ENCODE data around the gene ENTPD1.

The ENTPD1 gene

DNA sequence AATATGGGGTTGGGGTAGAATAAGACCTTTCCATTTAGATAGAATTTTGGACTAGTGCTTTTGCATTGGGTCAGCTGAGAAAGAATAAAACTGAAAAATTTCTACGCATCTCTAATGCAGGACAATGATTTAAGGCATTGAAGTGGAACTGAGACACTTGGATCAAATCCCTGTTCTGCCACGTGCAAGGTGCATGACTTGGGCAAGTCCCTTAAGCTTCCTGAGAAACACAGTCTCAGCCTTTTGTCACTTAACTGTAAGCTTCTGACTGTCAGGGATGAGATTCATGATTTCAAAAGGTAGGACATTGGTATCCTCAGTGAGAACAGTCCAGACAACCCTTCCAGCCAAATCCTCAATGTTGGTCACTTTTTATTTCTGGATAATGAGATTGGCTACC is 59.2 kb downstream of the ENTPD1 start:
- H3K27me3 ChIP-seq (ENCODE audit: low read depth): no peaks in the 10 kb centered on the region
- DNase-seq (ENCODE audit: low spot score in 2 of 2): no peak
- H3K9me3 ChIP-seq: no peaks in the 10 kb centered on the region
- in situ Hi-C loops (cut with MboI; ENCODE audit: low sequenced_read_pairs): no loop called here
- no peaks in the 10 kb centered on the region for H3K4me1 ChIP-seq
- H3K4me3 ChIP-seq: no peak overlapping the region
- no peaks in the 10 kb centered on the region for H3K36me3 ChIP-seq (replicated peaks)

DNA sequence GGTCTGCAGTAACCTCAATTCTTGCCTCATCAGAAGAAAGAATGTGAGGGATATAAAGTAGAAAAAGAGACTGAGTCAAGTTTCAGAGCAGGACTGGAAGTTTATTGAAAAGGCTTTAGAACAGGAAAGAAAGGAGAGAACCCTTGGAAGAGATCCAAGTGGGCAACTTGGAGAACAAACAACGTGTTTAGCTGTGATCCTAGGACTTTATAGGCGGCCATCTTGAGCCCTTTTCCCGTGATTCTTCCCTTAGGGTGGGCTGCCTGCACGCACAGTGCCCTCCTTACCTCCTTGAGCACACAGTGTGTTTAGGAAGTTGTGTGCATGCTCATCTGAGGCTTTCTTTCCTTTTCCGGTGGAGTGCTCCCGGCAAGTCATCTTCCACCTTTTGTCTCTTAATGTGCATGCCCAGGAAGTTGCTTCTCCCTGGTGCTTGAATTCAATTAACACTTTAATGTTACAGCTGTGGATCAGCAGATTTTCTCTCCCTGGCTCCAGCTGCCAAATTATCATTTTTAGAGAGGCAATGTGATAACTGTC is 59.8 kb downstream of the ENTPD1 start:
- Histone ChIP-seq H3K4me1 (no peaks in the 10 kb centered on the region), H3K27me3 (ENCODE audit: low read depth) (no peaks in the 10 kb centered on the region), H3K4me3 (no peak overlapping the region), H3K9me3 (no peaks in the 10 kb centered on the region), H3K36me3 (replicated peaks) (no peaks in the 10 kb centered on the region)
- in situ Hi-C loops (cut with MboI; ENCODE audit: low sequenced_read_pairs): no loop called here
- DNase-seq (ENCODE audit: low spot score in 2 of 2): no peak

DNA sequence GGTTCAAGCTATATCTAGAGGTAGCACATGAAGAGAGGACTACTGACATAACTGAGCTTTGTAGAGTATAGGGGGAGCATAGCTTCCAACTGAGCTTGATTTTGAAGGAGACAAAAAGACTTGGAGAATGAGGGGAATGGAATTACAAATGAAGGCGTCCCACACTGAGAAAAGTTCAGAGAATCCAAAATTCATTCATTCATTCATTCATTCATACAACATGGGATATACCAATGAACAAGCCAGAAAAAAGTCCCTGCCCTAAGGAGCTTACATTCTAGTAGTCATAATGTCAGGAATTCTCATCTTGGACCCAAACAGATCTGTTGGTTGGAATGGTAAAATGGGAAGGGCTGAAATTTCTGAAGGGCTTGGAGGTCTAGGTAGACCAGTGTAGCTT is 62.0 kb downstream of the ENTPD1 start:
- Histone ChIP-seq H3K9me3 (no peaks in the 10 kb centered on the region), H3K27me3 (ENCODE audit: low read depth) (no peaks in the 10 kb centered on the region), H3K4me3 (no peak overlapping the region), H3K36me3 (replicated peaks) (no peaks in the 10 kb centered on the region), H3K4me1 (no peaks in the 10 kb centered on the region)
- DNase-seq (ENCODE audit: low spot score in 2 of 2): no peak
- in situ Hi-C loops (cut with MboI; ENCODE audit: low sequenced_read_pairs): no loop called here

DNA sequence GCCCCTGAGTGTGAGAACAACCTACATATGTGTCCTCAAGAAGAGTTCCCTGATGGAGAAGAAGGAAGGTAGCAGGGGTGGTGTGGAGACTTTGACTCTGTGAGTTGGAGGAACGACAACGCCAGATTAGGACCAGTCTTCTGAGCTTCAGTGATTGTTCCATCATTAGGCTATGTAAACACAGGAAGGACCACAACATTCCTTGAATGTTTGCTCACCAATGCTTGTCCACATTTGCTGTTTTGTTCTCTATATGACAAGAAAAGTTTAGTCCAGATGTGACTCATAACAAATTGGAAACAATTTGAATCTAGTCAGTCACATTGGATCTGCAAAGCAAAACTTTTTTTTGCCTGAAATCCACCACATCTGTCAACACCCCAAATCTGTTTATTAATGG is 62.7 kb downstream of the ENTPD1 start:
- in situ Hi-C loops (cut with MboI; ENCODE audit: low sequenced_read_pairs): no loop called here
- Histone ChIP-seq H3K4me3 (no peak overlapping the region), H3K4me1 (no peaks in the 10 kb centered on the region), H3K27me3 (ENCODE audit: low read depth) (no peaks in the 10 kb centered on the region), H3K9me3 (no peaks in the 10 kb centered on the region), H3K36me3 (replicated peaks) (no peaks in the 10 kb centered on the region)
- DNase-seq (ENCODE audit: low spot score in 2 of 2): no peak

DNA sequence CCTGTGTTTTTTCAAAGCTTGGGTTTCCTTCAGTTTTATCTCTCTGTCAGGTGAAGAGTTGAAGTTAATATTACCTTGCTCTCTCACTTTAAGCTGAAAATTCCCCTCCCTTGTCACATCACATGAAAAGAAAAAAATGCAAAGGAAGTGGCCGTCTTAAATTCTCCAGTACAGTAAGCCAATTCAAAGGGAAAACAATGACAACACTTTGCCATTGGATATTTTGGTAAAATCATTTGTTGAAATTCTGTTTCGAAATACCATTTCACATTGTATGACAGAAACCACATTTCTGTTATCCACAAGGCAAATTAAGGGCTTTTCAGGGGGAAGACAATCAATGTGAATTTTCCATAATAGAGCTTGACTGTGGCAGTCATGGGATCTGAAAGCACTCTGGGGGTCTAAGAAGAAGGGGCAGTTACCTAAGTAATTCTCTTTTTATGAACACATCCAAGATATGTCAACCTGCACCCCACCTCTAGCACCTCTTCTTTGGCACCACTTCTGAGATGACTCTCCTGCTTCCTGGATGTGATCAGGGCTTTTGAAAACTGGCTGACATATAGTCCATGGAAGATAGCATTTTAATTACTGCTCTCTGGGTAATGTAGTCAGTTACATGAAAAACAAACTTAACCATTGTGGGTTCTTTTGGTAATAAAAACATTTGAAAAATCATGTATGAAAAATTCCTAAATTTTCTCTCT is 63.8 kb downstream of the ENTPD1 start:
- H3K9me3 ChIP-seq: no peaks in the 10 kb centered on the region
- no peaks in the 10 kb centered on the region for H3K27me3 ChIP-seq (ENCODE audit: low read depth)
- in situ Hi-C loops (cut with MboI; ENCODE audit: low sequenced_read_pairs): no loop called here
- H3K36me3 ChIP-seq (replicated peaks): no peaks in the 10 kb centered on the region
- no peak overlapping the region for H3K4me3 ChIP-seq
- H3K4me1 ChIP-seq: no peaks in the 10 kb centered on the region
- no peak for DNase-seq (ENCODE audit: low spot score in 2 of 2)

DNA sequence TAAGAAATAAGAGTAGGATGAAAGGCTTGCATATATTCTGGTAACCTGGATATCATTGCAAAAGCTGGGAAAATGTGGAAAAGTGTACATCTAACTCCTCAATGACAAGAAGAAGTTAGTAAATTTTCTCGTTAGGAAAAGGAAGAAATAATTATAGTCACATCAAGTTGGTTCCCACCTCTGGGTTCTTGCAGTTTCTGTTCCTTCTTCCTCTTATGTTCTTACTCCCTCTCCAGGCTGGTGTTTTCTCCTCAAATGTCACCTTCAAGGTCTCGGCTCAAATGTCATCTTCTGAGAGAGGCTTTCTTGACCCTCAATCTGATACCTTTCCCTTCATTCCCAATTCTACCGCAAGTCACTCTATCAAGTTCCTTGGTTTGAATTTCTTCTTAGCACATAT is 64.4 kb downstream of the ENTPD1 start:
- Histone ChIP-seq H3K4me3 (no peak overlapping the region), H3K27me3 (ENCODE audit: low read depth) (no peaks in the 10 kb centered on the region), H3K36me3 (replicated peaks) (no peaks in the 10 kb centered on the region), H3K4me1 (no peaks in the 10 kb centered on the region), H3K9me3 (no peaks in the 10 kb centered on the region)
- in situ Hi-C loops (cut with MboI; ENCODE audit: low sequenced_read_pairs): no loop called here
- no peak for DNase-seq (ENCODE audit: low spot score in 2 of 2)

DNA sequence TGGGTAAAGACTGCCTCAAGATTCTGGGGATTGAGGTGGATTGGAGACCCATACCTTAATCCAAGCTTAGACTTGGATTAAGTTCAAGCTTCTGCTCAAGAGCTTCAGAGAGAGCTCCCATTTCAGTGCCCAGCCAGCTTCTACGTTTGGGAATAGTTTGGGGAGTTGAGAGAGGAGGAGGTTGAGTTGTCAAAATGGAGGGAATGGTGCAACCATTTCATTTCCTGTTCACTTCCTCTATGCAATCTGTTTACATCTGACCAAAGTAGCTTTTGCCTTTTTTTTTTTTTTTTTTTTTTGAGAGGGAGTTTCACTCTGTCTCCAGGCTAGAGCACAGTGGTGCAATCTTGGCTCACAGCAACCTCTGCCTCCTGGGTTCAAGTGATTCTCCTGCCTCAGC is 65.8 kb downstream of the ENTPD1 start:
- H3K9me3 ChIP-seq: no peaks in the 10 kb centered on the region
- no peaks in the 10 kb centered on the region for H3K27me3 ChIP-seq (ENCODE audit: low read depth)
- in situ Hi-C loops (cut with MboI; ENCODE audit: low sequenced_read_pairs): no loop called here
- no peaks in the 10 kb centered on the region for H3K4me1 ChIP-seq
- H3K36me3 ChIP-seq (replicated peaks): no peaks in the 10 kb centered on the region
- H3K4me3 ChIP-seq: no peak overlapping the region
- no peak for DNase-seq (ENCODE audit: low spot score in 2 of 2)

DNA sequence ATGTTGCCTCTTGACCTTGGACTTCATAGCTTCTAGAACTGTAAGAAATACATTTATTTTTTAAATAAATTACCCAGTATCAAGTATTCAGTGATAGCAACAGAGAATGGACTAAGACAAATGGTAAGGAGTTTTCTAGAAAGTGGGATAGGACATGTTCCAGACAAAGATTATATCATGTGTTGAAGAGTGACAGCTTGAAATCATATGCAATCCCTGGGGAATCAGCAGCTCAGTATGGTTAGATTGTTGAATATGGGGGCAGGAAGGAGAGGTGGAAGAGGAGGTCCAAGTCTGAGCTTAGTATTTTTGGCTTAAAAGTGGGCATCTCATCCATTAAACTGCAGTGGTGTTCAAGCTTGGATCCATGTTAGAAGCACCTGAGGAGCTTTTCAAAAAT is 74.1 kb downstream of the ENTPD1 start:
- DNase-seq (ENCODE audit: low spot score in 2 of 2): no peak
- Histone ChIP-seq H3K27me3 (ENCODE audit: low read depth) (no peaks in the 10 kb centered on the region), H3K9me3 (no peaks in the 10 kb centered on the region), H3K36me3 (replicated peaks) (no peaks in the 10 kb centered on the region), H3K4me1 (no peaks in the 10 kb centered on the region), H3K4me3 (no peak overlapping the region)
- in situ Hi-C loops (cut with MboI; ENCODE audit: low sequenced_read_pairs): no loop called here

DNA sequence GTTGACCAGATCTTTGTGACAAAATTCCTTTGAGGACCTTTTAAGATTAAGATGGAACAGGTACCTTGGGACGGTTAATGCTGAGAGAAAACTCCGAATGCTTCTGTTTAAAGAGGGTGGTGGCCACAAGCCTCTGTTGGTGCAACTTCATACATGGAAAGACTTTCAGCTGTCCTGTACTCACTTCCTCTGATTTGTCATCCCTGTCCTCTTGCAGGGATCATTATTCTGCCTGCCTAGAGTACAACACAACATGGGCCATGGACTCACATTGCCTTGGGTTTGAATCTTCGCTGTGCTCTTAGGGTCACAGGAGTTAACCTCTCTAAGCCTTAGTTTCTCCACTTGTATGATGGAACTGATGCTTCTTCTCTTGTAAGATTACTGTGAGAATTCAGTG is 75.1 kb downstream of the ENTPD1 start:
- H3K4me1 ChIP-seq: no peaks in the 10 kb centered on the region
- in situ Hi-C loops (cut with MboI; ENCODE audit: low sequenced_read_pairs): no loop called here

DNA sequence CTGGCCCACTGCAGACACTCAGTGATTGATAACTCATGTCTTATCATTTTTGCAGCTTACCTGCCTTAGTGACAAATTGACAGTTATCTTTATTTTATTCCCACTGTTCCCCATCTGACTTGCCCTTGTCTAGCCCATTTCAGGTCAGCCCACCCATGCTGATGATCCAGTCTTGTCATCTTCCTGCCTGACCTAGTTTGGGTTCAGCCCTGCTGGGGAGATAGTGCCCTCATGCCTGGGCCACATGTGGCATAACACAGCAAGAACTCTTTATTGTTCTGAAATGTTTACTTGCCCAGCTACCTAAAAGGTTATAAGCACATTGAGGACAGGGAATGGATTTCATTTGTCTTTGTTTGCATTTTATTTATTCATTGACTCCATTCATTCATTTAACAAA is 75.6 kb downstream of the ENTPD1 start:
- no peak overlapping the region for H3K4me3 ChIP-seq
- no peaks in the 10 kb centered on the region for H3K27me3 ChIP-seq (ENCODE audit: low read depth)
- no peak for DNase-seq (ENCODE audit: low spot score in 2 of 2)
- no peaks in the 10 kb centered on the region for H3K36me3 ChIP-seq (replicated peaks)
- no peaks in the 10 kb centered on the region for H3K4me1 ChIP-seq
- H3K9me3 ChIP-seq: no peaks in the 10 kb centered on the region
- in situ Hi-C loops (cut with MboI; ENCODE audit: low sequenced_read_pairs): no loop called here

More for the DNA sequence above, 75.1 kb downstream of the ENTPD1 start:
- Histone ChIP-seq H3K9me3 (no peaks in the 10 kb centered on the region), H3K4me3 (no peak overlapping the region), H3K27me3 (ENCODE audit: low read depth) (no peaks in the 10 kb centered on the region), H3K36me3 (replicated peaks) (no peaks in the 10 kb centered on the region)
- no peak for DNase-seq (ENCODE audit: low spot score in 2 of 2)

DNA sequence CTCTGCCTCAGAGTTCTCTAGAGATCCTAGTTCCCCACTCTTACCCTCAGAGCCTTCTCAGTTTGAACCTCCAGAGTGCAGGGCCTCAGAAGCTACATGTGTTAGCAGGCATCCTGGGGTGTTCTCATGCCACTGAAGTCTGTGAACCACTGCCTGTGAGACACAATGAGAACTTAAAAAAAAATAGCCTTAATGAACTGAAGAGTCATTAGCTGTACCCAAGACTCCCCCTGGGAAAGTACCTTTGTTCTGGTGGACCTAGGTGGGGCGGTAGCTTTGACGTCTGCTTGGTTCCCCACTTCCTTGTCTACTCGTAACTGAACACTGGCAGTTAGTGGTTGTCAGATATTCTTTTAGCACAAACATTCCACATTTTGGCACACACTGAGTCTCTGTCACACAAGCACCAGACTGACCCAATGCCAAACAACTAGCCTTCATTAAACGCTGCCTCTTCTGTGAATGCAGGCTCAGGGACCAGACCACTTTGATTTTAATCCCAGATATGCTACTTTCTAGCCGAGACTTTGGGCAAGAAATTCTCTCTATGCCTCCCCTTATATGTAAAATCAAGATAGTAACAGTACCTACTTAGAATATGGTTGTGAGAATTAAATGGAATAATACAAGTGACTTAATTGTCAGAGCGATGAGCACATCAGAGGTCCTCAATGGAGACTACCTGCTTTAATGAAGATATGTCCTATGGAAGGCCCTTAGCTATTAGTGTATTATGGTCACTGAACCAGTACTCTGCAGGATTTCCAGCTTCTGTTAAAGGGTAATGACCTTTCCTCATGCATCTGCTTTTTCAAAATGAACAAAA is 76.5 kb downstream of the ENTPD1 start:
- H3K4me1 ChIP-seq: no peaks in the 10 kb centered on the region
- DNase-seq (ENCODE audit: low spot score in 2 of 2): no peak
- no peaks in the 10 kb centered on the region for H3K36me3 ChIP-seq (replicated peaks)
- H3K27me3 ChIP-seq (ENCODE audit: low read depth): no peaks in the 10 kb centered on the region
- H3K4me3 ChIP-seq: no peak overlapping the region
- H3K9me3 ChIP-seq: no peaks in the 10 kb centered on the region
- in situ Hi-C loops (cut with MboI; ENCODE audit: low sequenced_read_pairs): no loop called here

DNA sequence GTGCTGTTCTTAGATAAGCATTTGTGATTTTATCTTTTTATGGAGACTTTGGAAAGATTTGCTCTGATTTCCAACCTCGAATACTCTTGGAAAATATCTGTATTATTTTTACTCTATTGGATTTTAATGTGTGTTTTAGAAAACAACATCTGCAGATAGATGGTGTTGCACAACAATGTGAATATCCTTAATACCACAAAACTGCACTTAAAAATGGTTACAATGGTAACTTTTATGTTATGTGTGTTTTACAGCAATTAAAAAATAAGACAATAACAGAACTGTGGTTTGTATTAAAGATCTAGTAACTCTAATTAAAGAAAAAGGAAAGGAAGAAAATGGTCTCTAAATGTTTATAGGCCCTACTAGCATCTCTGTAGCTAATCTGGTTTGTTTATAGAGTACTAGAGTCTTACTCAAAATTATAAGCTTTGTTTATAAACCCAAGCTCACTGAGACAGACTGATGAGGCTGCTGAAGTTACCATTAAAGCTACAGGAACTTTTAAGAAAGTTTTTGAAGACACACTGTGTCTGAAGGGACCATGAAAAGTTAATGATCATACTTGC is 77.2 kb downstream of the ENTPD1 start:
- in situ Hi-C loops (cut with MboI; ENCODE audit: low sequenced_read_pairs): no loop called here
- Histone ChIP-seq H3K4me3 (no peak overlapping the region), H3K36me3 (replicated peaks) (no peaks in the 10 kb centered on the region), H3K4me1 (no peaks in the 10 kb centered on the region), H3K27me3 (ENCODE audit: low read depth) (no peaks in the 10 kb centered on the region), H3K9me3 (no peaks in the 10 kb centered on the region)
- no peak for DNase-seq (ENCODE audit: low spot score in 2 of 2)

DNA sequence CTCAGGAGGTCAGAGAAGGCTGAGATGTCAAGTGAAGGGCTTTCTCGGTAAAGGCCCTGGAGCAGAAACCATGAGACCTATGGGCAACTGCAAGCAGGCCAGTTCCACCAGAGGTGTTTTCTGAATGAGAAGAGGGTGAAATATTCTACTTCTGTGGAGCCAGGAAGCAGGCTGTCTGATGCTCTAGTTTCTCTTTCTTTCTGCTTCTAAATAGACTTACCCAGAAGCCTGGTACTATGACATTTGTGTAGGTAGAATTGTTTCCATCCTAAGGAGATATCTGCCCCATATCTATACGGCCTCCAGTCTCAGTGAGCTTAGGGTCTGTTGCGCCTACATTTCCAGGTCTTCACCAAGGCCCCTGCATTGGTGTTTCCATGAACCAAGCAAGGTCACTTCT is 78.4 kb downstream of the ENTPD1 start:
- no peaks in the 10 kb centered on the region for H3K9me3 ChIP-seq
- H3K4me1 ChIP-seq: no peaks in the 10 kb centered on the region
- no peak for DNase-seq (ENCODE audit: low spot score in 2 of 2)
- in situ Hi-C loops (cut with MboI; ENCODE audit: low sequenced_read_pairs): no loop called here
- no peaks in the 10 kb centered on the region for H3K36me3 ChIP-seq (replicated peaks)
- no peak overlapping the region for H3K4me3 ChIP-seq
- H3K27me3 ChIP-seq (ENCODE audit: low read depth): no peaks in the 10 kb centered on the region
